Transverse colon (tissue), 4 donors: ENCODE measurements around the gene PPP5C.

Experiments
- CTCF ChIP-seq, 5 experiments: fragments of 200-600 bp in 3 of 5; fragments of 450-650 bp in 2 of 5; sonication (generic) in 3 of 5; IDR thresholded peaks; 1 replicate in 2 of 5; 2 replicates in 3 of 5; pipeline ENCODE4 v1.5.1; 2016 to 2017; ENCODE audit warnings: antibody characterized with exemption in 5 of 5, inconsistent platforms in 3 of 5, mild to moderate bottlenecking in 2 of 5, moderate library complexity in 1 of 5
- EP300 ChIP-seq: sonication (generic); formaldehyde crosslinking; IDR thresholded peaks from one replicate; pipeline ENCODE4 v1.6.1; 2017; ENCODE audit warnings: antibody characterized with exemption, low read depth
- POLR2A ChIP-seq: fragments of 450-650 bp; IDR thresholded peaks from one replicate; pipeline ENCODE4 v1.6.1; 2016; ENCODE audit warnings: antibody characterized with exemption, mild to moderate bottlenecking, moderate library complexity
- POLR2AphosphoS5 ChIP-seq, 3 donors: sonication (generic); formaldehyde crosslinking; IDR thresholded peaks; one replicate each; pipeline ENCODE4 v1.6.1; 2016; ENCODE audit warnings: antibody characterized with exemption in 3 of 3

DNA sequence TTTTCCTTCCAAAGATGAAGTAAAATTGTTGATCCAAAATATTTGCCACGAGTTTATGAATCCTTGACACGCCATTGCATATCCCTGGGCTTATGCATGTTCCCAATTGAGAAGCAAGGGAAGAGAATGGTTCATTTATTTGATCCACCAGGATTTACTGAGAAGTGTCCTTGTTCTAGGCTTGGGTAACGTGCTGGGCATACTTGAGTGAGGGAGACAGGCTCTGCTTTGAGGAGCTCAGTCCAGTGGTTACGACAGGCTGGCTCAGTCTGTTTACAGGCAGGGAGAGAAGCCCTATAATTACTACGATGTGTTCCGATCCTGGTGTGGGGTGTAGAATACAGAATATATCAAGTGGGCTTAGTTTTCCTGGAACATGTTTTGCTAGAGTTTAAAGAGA lies 88.1 kb downstream of the PPP5C start:
- TF ChIP-seq CTCF (IDR thresholded peaks at IDR 0.05) (no peak), POLR2A (no peak), POLR2AphosphoS5 (IDR thresholded peaks at IDR 0.05) (no peak), EP300 (no peak)
